Stimulated activated CD4-positive, alpha-beta T cell treated with anti-CD3 and anti-CD28 coated beads, Interleukin-4, amount 100 ng/mL, for 4 hours (primary cell): ENCODE results near the gene CCNT2.
"Not testable (repeated sequence)": the region's sequence is repeated elsewhere in the genome, so short reads cannot be mapped to it uniquely, and the experiment has no call there.

ENCODE experiments used
- DNase-seq, 2 experiments: peaks; one replicate each; pipeline ENCODE4 v3.0.0-alpha.2; 2020

CCNT2 gene

GRCh38 chr2:134976074-134976702, 57.6 kb downstream of the CCNT2 start:
- DNase-seq, result no peak

DNA sequence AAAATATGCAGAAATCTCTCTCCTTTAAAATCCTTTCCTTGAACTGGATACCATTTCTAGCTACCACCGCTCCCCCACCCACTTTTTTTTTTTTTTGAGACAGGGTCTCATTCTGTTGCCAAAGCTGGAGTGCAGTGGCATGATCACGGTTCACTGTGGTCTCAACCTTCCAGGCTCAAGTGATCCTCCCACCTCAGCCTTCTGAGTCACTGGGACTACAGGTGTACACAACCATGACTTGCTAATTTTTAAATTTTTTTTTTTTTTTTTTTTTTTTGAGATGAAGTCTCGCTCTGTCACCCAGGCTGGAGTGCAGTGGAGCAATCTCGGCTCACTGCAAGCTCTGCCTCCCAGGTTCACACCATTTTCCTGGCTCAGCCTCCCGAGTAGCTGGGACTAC, 58.5 kb downstream of the CCNT2 start:
- DNase-seq, result not testable (repeated sequence)

GRCh38 chr2:134979221-134979620, 60.6 kb downstream of the CCNT2 start:
- no peak for DNase-seq

- DNase-seq, result no peak
Measured at GRCh38 chr2:134980639-134981038, 62.0 kb downstream of the CCNT2 start.

DNA sequence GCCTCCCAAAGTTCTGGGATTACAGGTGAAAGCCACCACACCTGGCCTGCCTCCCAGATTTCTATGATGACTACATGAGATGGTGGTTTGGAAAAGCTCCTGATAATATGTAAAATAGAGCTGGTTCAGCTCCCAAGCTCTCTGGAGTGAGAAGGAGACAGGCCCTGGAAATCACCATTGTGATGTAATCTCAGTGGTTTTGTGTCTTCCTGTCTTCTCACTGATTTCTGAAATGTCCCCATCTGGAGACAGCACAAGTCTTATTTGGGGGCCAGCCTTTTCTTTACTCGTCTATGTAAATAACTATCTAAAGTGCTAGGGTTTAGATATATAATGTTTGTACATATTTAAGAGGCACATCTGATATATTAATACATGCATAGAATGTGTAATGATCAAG, 64.0 kb downstream of the CCNT2 start:
- no peak for DNase-seq

GRCh38 chr2:134985061-134985460, 66.4 kb downstream of the CCNT2 start:
- no peak for DNase-seq

DNA sequence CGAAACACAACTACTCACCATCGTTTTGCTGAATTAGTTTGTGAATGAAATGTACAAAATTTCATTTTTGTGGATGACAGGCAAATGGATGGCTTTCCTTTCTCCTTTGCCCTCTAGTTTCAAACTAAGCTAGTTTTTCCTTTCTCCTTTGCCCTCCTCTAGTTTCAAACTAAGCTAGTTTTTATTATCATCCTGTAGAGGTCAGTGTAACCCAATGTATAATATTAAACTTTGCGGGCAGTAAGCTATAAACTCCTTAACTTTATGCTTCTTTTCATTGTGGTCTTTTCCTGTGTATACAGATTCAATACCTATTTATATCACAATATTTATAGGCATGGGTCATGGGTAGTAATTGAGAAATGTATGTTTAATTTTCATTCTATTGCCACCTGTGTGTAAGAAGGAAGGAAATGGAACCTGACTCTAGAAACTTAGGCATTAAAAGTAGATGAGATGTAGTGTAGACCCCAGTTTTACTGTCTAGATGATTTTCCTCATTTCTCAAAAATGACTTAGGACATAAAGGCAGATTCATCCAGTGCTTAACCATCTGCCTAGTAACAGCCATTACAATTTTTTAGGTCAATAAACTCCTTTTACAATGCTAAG, 70.5 kb downstream of the CCNT2 start:
- no peak for DNase-seq

- DNase-seq, result no peak
Measured at GRCh38 chr2:134999521-134999920, 80.9 kb downstream of the CCNT2 start.

- no peak for DNase-seq
Measured at GRCh38 chr2:135002836-135003235, 84.2 kb downstream of the CCNT2 start.

- peak; percentile 68 to 75 for DNase-seq
Measured at GRCh38 chr2:135004005-135004746, 85.6 kb downstream of the CCNT2 start.

DNA sequence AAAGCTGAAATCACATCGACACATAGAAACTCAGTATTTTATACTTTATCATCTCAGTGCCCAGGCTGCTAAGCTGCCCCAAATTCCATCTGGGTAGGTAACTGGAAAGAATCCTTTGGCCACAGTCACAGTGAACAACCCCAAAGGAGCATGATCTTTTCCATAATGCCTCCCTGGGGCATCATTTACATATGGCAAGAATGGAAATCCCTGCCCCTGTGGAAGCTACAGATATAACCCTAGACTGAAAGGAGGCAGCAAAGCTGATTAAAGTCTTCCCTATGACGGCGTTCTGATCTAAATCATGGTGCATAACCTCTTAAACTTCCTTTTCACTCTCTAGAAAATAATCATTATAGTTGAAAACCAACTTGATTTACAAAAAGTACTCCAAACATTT, 87.1 kb downstream of the CCNT2 start:
- no peak for DNase-seq
